Cardiac muscle cell (in vitro differentiated cells and primary cell): ENCODE results near the gene RNF207. TPM values are rescaled to one million over a fixed set of nuclear protein-coding genes. Genes with fewer than 3 reads are reported as not detected.

Experiments
- DNase-seq, 2 donors: peaks; one replicate each; pipeline versions ENCODE4 v3.0.0 to v3.0.0-alpha.2; 2010 to 2017; ENCODE audit warnings: low read depth in 1 of 2, low spot score in 1 of 2
- H3K27ac ChIP-seq: fragments of 200-600 bp; sonication (generic); 2 replicates; pipeline ENCODE4 v1.5.1; 2016
- H3K27me3 ChIP-seq: fragments of 200-600 bp; sonication (generic); 2 replicates; pipeline ENCODE4 v1.6.0; 2016; ENCODE audit warnings: control low read depth
- H3K36me3 ChIP-seq: fragments of 200-600 bp; sonication (generic); 2 replicates; pipeline ENCODE4 v1.5.1; 2016; ENCODE audit warnings: control low read depth
- H3K4me1 ChIP-seq: fragments of 200-600 bp; sonication (generic); 2 replicates; pipeline ENCODE4 v1.8.1; 2017; ENCODE audit warnings: low read depth, mild to moderate bottlenecking, mixed run types
- H3K4me3 ChIP-seq: fragments of 200-600 bp; sonication (generic); 2 replicates; pipeline ENCODE4 v1.5.1; 2016; ENCODE audit warnings: mild to moderate bottlenecking
- H3K9me3 ChIP-seq: fragments of 200-600 bp; sonication (generic); 2 replicates; pipeline ENCODE4 v1.5.1; 2017; ENCODE audit warnings: low read depth, mild to moderate bottlenecking, control low read depth
- polyA plus RNA-seq: library from polyadenylated mRNA; unstranded; fragments of >200 nt; fragmentation: Nextera tagmentation; extraction: Ambion mirVana; gene quantifications from 2 replicates; pipeline ENCODE4 v1.2.1, GENCODE V29; 2016
- total RNA-seq: library from RNA; depleted of rRNA; stranded (reverse); fragments of >200 nt; gene quantifications from 2 replicates; pipeline ENCODE4 v1.2.3, GENCODE V29; 2016
- TF ChIP-seq, protein P1 (sequence below): IDR thresholded peaks from 2 replicates; pipeline ENCODE4 v1.5.1; 2012; ENCODE audit warnings: low read depth, mild to moderate bottlenecking, low read length

The RNF207 gene
- total and polyA plus RNA-seq, 2 experiments from 2014 or later = 180 to 273 TPM

DNA sequence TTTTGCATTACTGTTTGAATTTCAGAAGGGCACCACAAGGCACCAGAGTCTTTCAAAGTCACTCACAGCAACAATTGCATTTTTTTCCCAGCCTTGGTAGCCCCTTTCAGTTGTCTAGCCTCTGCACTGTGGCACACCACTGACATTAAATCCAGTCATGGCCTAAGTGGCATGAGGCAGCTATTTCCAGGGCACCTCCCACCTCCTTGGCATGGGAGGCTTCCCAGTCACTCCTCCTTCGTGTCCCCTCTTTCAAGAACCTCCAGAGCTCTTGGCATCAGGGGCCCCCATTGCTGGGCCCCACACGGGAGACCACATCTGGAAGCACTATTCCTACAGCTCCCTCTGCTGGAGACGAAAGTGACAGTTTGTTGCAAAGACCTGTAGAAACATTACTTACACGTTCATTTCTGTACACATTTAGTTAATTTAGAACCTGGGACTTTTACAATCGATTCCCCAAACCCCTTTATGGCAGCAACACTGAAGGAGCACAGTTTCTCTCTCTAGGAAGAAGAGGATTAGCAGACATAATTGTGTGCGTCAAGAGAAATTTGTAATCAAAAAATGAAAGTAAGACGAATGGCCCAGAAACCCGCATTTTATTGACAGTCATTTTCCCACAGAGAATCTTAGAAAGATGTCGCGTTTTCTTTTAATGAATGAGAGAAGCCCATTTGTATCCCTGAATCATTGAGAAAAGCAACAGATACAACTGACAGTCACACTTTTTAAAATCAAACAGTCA is 20.1 kb upstream of the RNF207 start:
- peak; percentile 53 to 63 for DNase-seq
- H3K9me3 ChIP-seq = no peaks in the 10 kb centered on the region
- peaks cover 24% of the 10 kb centered on the region for H3K27me3 ChIP-seq
- TF ChIP-seq, protein P1, sequence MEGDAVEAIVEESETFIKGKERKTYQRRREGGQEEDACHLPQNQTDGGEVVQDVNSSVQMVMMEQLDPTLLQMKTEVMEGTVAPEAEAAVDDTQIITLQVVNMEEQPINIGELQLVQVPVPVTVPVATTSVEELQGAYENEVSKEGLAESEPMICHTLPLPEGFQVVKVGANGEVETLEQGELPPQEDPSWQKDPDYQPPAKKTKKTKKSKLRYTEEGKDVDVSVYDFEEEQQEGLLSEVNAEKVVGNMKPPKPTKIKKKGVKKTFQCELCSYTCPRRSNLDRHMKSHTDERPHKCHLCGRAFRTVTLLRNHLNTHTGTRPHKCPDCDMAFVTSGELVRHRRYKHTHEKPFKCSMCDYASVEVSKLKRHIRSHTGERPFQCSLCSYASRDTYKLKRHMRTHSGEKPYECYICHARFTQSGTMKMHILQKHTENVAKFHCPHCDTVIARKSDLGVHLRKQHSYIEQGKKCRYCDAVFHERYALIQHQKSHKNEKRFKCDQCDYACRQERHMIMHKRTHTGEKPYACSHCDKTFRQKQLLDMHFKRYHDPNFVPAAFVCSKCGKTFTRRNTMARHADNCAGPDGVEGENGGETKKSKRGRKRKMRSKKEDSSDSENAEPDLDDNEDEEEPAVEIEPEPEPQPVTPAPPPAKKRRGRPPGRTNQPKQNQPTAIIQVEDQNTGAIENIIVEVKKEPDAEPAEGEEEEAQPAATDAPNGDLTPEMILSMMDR = peak; percentile 59
- H3K4me1 ChIP-seq = no peaks in the 10 kb centered on the region
- no peak overlapping the region for H3K27ac ChIP-seq
- peaks cover 12% of the 10 kb centered on the region for H3K36me3 ChIP-seq
- H3K4me3 ChIP-seq = no peak overlapping the region

DNA sequence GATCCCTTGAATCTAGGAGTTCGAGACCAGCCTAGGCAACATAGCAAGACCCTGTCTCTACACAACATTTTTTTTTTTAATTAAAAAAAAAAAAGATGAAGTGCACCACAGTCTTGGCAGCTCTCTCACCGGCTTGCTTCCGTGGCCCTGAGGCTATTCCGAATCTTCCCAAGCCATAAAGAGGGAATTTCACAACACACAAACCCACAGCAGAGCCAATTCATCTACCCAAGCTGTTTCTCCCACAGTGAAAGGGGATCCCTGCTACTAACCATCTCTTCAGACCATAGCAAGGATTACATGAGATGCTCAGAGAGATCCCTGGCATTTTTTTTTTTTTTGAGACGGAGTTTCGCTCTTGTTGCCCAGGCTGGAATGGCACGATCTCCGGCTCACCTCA is 17.5 kb upstream of the RNF207 start:
- Histone ChIP-seq H3K27ac (no peak overlapping the region), H3K9me3 (no peaks in the 10 kb centered on the region), H3K27me3 (no peaks in the 10 kb centered on the region), H3K4me3 (no peak overlapping the region), H3K36me3 (peaks cover 29% of the 10 kb centered on the region), H3K4me1 (no peaks in the 10 kb centered on the region)
- DNase-seq = no peak
- TF ChIP-seq, protein P1 = no peak

DNA sequence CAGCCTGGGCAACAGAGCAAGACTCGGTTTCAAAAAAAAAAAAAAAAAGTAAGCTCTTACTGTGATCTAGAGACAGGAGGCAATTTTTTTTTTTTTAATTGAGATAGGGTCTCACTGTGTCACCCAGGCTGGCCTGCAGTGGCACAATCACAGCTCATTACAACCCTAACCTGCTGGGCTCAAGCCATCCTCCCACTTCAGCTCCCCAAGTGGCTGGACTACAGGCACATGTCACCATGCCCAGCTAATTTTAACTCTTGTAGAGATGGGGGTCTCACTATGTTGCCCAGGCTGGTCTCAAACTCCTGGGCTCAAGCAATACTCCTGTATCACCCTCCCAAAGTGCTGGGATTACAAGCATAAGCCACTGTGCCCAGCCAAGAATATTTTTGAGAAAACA is 14.0 kb upstream of the RNF207 start:
- H3K9me3 ChIP-seq = no peaks in the 10 kb centered on the region
- no peak overlapping the region for H3K4me3 ChIP-seq
- no peaks in the 10 kb centered on the region for H3K27me3 ChIP-seq
- H3K27ac ChIP-seq = no peak overlapping the region
- no peak for DNase-seq
- TF ChIP-seq, protein P1 = no peak
- H3K36me3 ChIP-seq = peaks cover 48% of the 10 kb centered on the region
- no peaks in the 10 kb centered on the region for H3K4me1 ChIP-seq

DNA sequence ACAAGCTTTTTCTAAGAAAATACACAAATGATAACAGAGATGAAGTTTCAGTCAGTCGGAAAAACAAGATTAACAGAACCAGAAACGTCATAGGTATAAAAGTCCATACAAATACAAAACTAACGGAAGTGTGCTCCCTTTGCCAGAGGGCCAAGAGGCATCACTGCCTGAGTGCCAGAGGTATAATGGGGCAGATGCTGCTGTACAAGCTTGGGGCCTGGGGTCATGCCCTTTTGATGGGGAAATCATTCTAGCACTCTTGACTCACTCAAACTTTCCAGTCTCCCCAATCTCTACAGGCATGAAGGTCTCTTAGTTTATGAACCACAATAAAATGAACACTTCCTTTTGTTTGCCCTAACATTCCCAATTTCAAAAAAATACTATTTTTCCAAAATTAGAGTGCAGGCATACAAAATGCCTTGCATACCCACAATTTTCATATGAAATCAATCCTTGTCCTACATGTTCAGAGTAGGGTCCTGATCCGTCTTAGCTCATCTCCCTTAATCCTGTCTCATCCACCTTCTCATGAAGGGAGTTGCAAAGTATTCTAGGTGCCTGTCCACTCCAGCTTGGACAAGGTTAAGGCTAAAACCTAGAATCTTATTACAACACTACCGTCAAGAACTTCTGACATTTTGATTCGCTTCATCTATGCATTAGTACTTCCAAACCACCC is 8.0 kb upstream of the RNF207 start:
- TF ChIP-seq, protein P1 = no peak
- Histone ChIP-seq H3K36me3 (peaks cover 30% of the 10 kb centered on the region), H3K27ac (no peak overlapping the region), H3K9me3 (no peaks in the 10 kb centered on the region), H3K27me3 (no peaks in the 10 kb centered on the region), H3K4me3 (peak overlapping the region; percentile 99), H3K4me1 (peaks cover 14% of the 10 kb centered on the region)
- no peak for DNase-seq

DNA sequence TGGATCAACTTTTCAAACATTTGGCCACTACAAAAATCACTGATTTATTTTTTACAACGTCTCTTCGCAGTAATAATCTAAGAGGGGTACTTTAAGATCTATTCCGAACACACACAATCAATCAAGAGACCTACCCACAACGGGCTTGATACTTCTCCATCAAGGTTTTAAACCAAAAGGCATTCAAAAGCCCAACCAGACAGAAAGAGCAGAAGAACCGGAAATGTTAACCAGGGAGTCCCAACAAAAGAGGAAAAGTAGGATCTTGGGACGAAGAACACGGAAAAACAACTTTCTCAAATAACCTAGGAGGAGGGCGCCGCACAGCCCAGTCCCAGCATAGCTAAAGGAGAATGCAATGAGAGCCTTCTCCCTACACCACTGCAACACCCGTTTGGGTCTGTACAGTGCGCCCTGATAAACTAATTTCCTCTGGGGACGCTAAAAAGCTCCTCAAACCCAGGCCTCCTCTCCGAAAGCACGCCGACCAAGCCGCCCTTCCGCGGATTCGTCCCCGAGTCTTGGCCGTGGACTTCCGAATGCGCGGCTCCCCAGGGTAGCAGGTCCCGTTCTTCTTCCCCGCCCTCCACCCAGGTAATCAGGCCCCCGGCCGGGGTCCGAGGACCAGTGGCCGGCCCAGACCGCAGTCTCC is 7.1 kb upstream of the RNF207 start:
- H3K9me3 ChIP-seq = no peaks in the 10 kb centered on the region
- no peaks in the 10 kb centered on the region for H3K27me3 ChIP-seq
- H3K4me1 ChIP-seq = peaks cover 14% of the 10 kb centered on the region
- peak overlapping the region; percentile 99 for H3K4me3 ChIP-seq
- peaks cover 23% of the 10 kb centered on the region for H3K36me3 ChIP-seq
- DNase-seq = no peak
- H3K27ac ChIP-seq = peak overlapping the region; percentile 91
- TF ChIP-seq, protein P1 = no peak
